Memory B cell (primary cell): Measurements from ENCODE around the gene RRP36.

Experiments
- ATAC-seq: fragments of 150-1000 bp; cut with Tn5 transposase; 2 replicates; pipeline ENCODE4 v1.10.0; 2021; ENCODE audit warnings: low read depth, mild to moderate bottlenecking, moderate library complexity
- DNase-seq, 2 donors: peaks; one replicate each; pipeline ENCODE4 v3.0.0; 2022; ENCODE audit warnings: low spot score in 2 of 2
- H3K27ac Mint-ChIP-seq: one replicate; pipeline ENCODE4 v1.8.0; 2022; ENCODE audit warnings: mild to moderate bottlenecking, moderate library complexity, mixed read lengths
- H3K27me3 Mint-ChIP-seq: one replicate; pipeline ENCODE4 v1.8.0; 2022; ENCODE audit warnings: mixed read lengths
- H3K36me3 Mint-ChIP-seq: one replicate; pipeline ENCODE4 v1.8.0; 2022; ENCODE audit warnings: mild to moderate bottlenecking, mixed read lengths
- H3K4me1 Mint-ChIP-seq: one replicate; pipeline ENCODE4 v1.8.0; 2022; ENCODE audit warnings: mixed read lengths
- H3K4me3 Mint-ChIP-seq: one replicate; pipeline ENCODE4 v1.8.0; 2022; ENCODE audit warnings: mild to moderate bottlenecking, moderate library complexity, mixed read lengths
- H3K9me3 Mint-ChIP-seq: one replicate; pipeline ENCODE4 v1.8.0; 2022; ENCODE audit warnings: mixed read lengths

Gene RRP36

GRCh38 chr6:43055966-43056365 lies 34.5 kb downstream of the RRP36 start:
- Mint-ChIP-seq H3K4me1 (peaks cover 35% of the 10 kb centered on the region), H3K27me3 (no peaks in the 10 kb centered on the region), H3K9me3 (no peaks in the 10 kb centered on the region), H3K36me3 (peaks cover 3% of the 10 kb centered on the region), H3K4me3 (no peak overlapping the region), H3K27ac (no peak overlapping the region)
- DNase-seq (no peak), ATAC-seq (no peak)

GRCh38 chr6:43058531-43058930 lies 37.1 kb downstream of the RRP36 start:
- peak overlapping the region; percentile 98 for H3K27ac Mint-ChIP-seq
- peaks cover 23% of the 10 kb centered on the region for H3K4me1 Mint-ChIP-seq
- H3K4me3 Mint-ChIP-seq, result peak overlapping the region; percentile 97
- peaks cover 9% of the 10 kb centered on the region for H3K36me3 Mint-ChIP-seq
- ATAC-seq (no peak), DNase-seq (no peak)
- H3K27me3 Mint-ChIP-seq, result no peaks in the 10 kb centered on the region
- no peaks in the 10 kb centered on the region for H3K9me3 Mint-ChIP-seq

GRCh38 chr6:43059168-43060033 lies 38.0 kb downstream of the RRP36 start, which contains the start of the genes KLC4 and MRPL2:
Gene KLC4 (plus strand): TSS chr6:43059631. CDS start chr6:43061336, 1,705 bp downstream.
Gene MRPL2 (minus strand): TSS chr6:43059434. CDS start chr6:43059381, 53 bp downstream.
- peaks cover 16% of the 10 kb centered on the region for H3K4me1 Mint-ChIP-seq
- ATAC-seq (peak; percentile 95), DNase-seq (peak; percentile 93 to 95)
- no peaks in the 10 kb centered on the region for H3K9me3 Mint-ChIP-seq
- H3K27me3 Mint-ChIP-seq, result no peaks in the 10 kb centered on the region
- H3K4me3 Mint-ChIP-seq, result peak within 1 kb of the TSS; percentile 97
- peak within 1 kb of the TSS; percentile 98 for H3K27ac Mint-ChIP-seq
- peaks cover 12% of the 10 kb centered on the region for H3K36me3 Mint-ChIP-seq

- ATAC-seq, result no peak
- peak overlapping the region; percentile 97 for H3K4me3 Mint-ChIP-seq
- DNase-seq, result no peak
- peaks cover 16% of the 10 kb centered on the region for H3K4me1 Mint-ChIP-seq
- no peaks in the 10 kb centered on the region for H3K9me3 Mint-ChIP-seq
- H3K36me3 Mint-ChIP-seq, result peaks cover 16% of the 10 kb centered on the region
- H3K27me3 Mint-ChIP-seq, result no peaks in the 10 kb centered on the region
- H3K27ac Mint-ChIP-seq, result peak overlapping the region; percentile 98
Measured at GRCh38 chr6:43060034-43060754, 38.8 kb downstream of the RRP36 start.

GRCh38 chr6:43060755-43061633 lies 39.6 kb downstream of the RRP36 start:
- Mint-ChIP-seq H3K27ac (no peak overlapping the region), H3K4me3 (peak overlapping the region; percentile 97), H3K4me1 (peaks cover 16% of the 10 kb centered on the region), H3K36me3 (peaks cover 20% of the 10 kb centered on the region), H3K27me3 (no peaks in the 10 kb centered on the region), H3K9me3 (no peaks in the 10 kb centered on the region)
- ATAC-seq, result no peak
- DNase-seq, result no peak

GRCh38 chr6:43061861-43062260 lies 40.4 kb downstream of the RRP36 start:
- ATAC-seq (no peak), DNase-seq (no peak)
- Mint-ChIP-seq H3K4me3 (no peak overlapping the region), H3K27me3 (no peaks in the 10 kb centered on the region), H3K36me3 (peaks cover 26% of the 10 kb centered on the region), H3K9me3 (no peaks in the 10 kb centered on the region), H3K4me1 (peaks cover 16% of the 10 kb centered on the region), H3K27ac (no peak overlapping the region)

- DNase-seq (no peak), ATAC-seq (no peak)
- no peaks in the 10 kb centered on the region for H3K9me3 Mint-ChIP-seq
- H3K4me3 Mint-ChIP-seq, result no peak overlapping the region
- H3K27ac Mint-ChIP-seq, result no peak overlapping the region
- H3K4me1 Mint-ChIP-seq, result peaks cover 16% of the 10 kb centered on the region
- peaks cover 26% of the 10 kb centered on the region for H3K36me3 Mint-ChIP-seq
- H3K27me3 Mint-ChIP-seq, result no peaks in the 10 kb centered on the region
Measured at GRCh38 chr6:43062818-43063217, 41.4 kb downstream of the RRP36 start.

GRCh38 chr6:43070028-43070632 lies 48.7 kb downstream of the RRP36 start:
- H3K27ac Mint-ChIP-seq, result no peak overlapping the region
- no peaks in the 10 kb centered on the region for H3K9me3 Mint-ChIP-seq
- H3K27me3 Mint-ChIP-seq, result no peaks in the 10 kb centered on the region
- DNase-seq (no peak), ATAC-seq (peak; percentile 68)
- H3K4me3 Mint-ChIP-seq, result no peak overlapping the region
- no peaks in the 10 kb centered on the region for H3K4me1 Mint-ChIP-seq
- H3K36me3 Mint-ChIP-seq, result peaks cover 38% of the 10 kb centered on the region

GRCh38 chr6:43074847-43075669 lies 53.6 kb downstream of the RRP36 start:
- no peak for DNase-seq
- no peak overlapping the region for H3K27ac Mint-ChIP-seq
- no peak overlapping the region for H3K4me3 Mint-ChIP-seq
- peaks cover 28% of the 10 kb centered on the region for H3K36me3 Mint-ChIP-seq
- ATAC-seq, result no peak
- H3K27me3 Mint-ChIP-seq, result peaks cover 8% of the 10 kb centered on the region
- no peaks in the 10 kb centered on the region for H3K4me1 Mint-ChIP-seq
- no peaks in the 10 kb centered on the region for H3K9me3 Mint-ChIP-seq

GRCh38 chr6:43075670-43076463 lies 54.4 kb downstream of the RRP36 start, which contains the start of gene PTK7:
Gene PTK7 (plus strand): TSS chr6:43076314. CDS start chr6:43076489, 175 bp downstream.
- peaks cover 10% of the 10 kb centered on the region for H3K27me3 Mint-ChIP-seq
- H3K9me3 Mint-ChIP-seq, result no peaks in the 10 kb centered on the region
- peak within 1 kb of the TSS; percentile 38 for H3K4me3 Mint-ChIP-seq
- DNase-seq, result no peak
- H3K27ac Mint-ChIP-seq, result no peak within 1 kb of the TSS
- no peaks in the 10 kb centered on the region for H3K4me1 Mint-ChIP-seq
- ATAC-seq, result peak; percentile 54
- peaks cover 24% of the 10 kb centered on the region for H3K36me3 Mint-ChIP-seq

GRCh38 chr6:43076464-43077332 lies 55.3 kb downstream of the RRP36 start:
- Mint-ChIP-seq H3K27ac (no peak overlapping the region), H3K36me3 (peaks cover 22% of the 10 kb centered on the region), H3K4me1 (no peaks in the 10 kb centered on the region), H3K9me3 (no peaks in the 10 kb centered on the region), H3K27me3 (peaks cover 10% of the 10 kb centered on the region), H3K4me3 (peak overlapping the region; percentile 27)
- ATAC-seq (no peak), DNase-seq (peak in 1 of 2 donors; percentile 32)
